Liver (tissue), 9 donors: ENCODE measurements around the gene ANKFN1. TPM values are rescaled to one million over a fixed set of nuclear protein-coding genes. Genes with fewer than 3 reads are reported as not detected.

Experiments used
- DNase-seq: peaks from one replicate; pipeline ENCODE4 v3.0.0-alpha.2; 2017; ENCODE audit warnings: low spot score
- H3K27ac ChIP-seq, 2 donors: one replicate each; pipeline ENCODE4 v1.7.0; 2013; ENCODE audit warnings: inconsistent platforms in 2 of 2, low read length in 2 of 2, control low read depth in 1 of 2, low read depth in 1 of 2, mild to moderate bottlenecking in 1 of 2
- H3K27me3 ChIP-seq, 4 donors: one replicate each; pipeline versions ENCODE4 v1.6.1 to v1.7.0; 2013; ENCODE audit warnings: low read length in 3 of 4, inconsistent platforms in 1 of 4, mild to moderate bottlenecking in 1 of 4, moderate library complexity in 1 of 4; ENCODE audit not compliant: control insufficient read depth in 4 of 4, insufficient read depth in 4 of 4
- H3K36me3 ChIP-seq, 4 donors: one replicate each; pipeline versions ENCODE4 v1.6.1 to v1.7.0; 2013; ENCODE audit warnings: low read length in 3 of 4, mild to moderate bottlenecking in 3 of 4, low read depth in 1 of 4, moderate library complexity in 1 of 4; ENCODE audit not compliant: control insufficient read depth in 4 of 4, insufficient read depth in 3 of 4
- H3K4me1 ChIP-seq, 4 donors: one replicate each; pipeline versions ENCODE4 v1.6.1 to v1.7.0; 2013; ENCODE audit warnings: low read length in 3 of 4, mild to moderate bottlenecking in 3 of 4, moderate library complexity in 1 of 4; ENCODE audit not compliant: control insufficient read depth in 4 of 4, insufficient read depth in 4 of 4
- H3K4me3 ChIP-seq, 3 donors: one replicate each; pipeline versions ENCODE4 v1.6.1 to v1.7.0; 2013; ENCODE audit warnings: low read length in 3 of 3, control low read depth in 1 of 3, low read depth in 1 of 3, mild to moderate bottlenecking in 1 of 3
- H3K9ac ChIP-seq, 2 donors: one replicate each; pipeline ENCODE4 v1.7.0; 2013; ENCODE audit warnings: low read length in 2 of 2, mild to moderate bottlenecking in 2 of 2, moderate library complexity in 2 of 2, control low read depth in 1 of 2, low read depth in 1 of 2
- H3K9me3 ChIP-seq, 4 donors: one replicate each; pipeline versions ENCODE4 v1.6.1 to v1.7.0; 2013; ENCODE audit warnings: low read length in 3 of 4; ENCODE audit not compliant: control insufficient read depth in 4 of 4
- ATF3 ChIP-seq: IDR thresholded peaks from 2 replicates; pipeline ENCODE4 v1.6.1; 2016; ENCODE audit warnings: antibody characterized with exemption
- CTCF ChIP-seq: fragments of 150-350 bp; IDR thresholded peaks from 2 replicates; pipeline ENCODE4 v1.5.1; 2017; ENCODE audit warnings: improper control_type of control experiment, low read depth, low read length; ENCODE audit not compliant: missing input control
- EGR1 ChIP-seq, 2 donors: IDR thresholded peaks; 2 replicates each; pipeline ENCODE4 v1.6.1; 2016 to 2018; ENCODE audit warnings: antibody characterized with exemption in 2 of 2, low read depth in 2 of 2
- FOXA1 ChIP-seq: IDR thresholded peaks from 2 replicates; pipeline ENCODE4 v1.6.1; 2016; ENCODE audit warnings: antibody characterized with exemption
- FOXA2 ChIP-seq: IDR thresholded peaks from 2 replicates; pipeline ENCODE4 v1.6.1; 2016; ENCODE audit warnings: antibody characterized with exemption
- GABPA ChIP-seq, 2 donors: IDR thresholded peaks in 1 of 2; conservative IDR thresholded peaks in 1 of 2; 2 replicates each; pipeline ENCODE4 v1.6.1; 2016; ENCODE audit warnings: antibody characterized with exemption in 2 of 2, mild to moderate bottlenecking in 1 of 2, moderate library complexity in 1 of 2
- HNF4A ChIP-seq, 2 donors: conservative IDR thresholded peaks; 2 replicates each; pipeline ENCODE4 v1.6.1; 2016; ENCODE audit warnings: antibody characterized with exemption in 2 of 2, mild to moderate bottlenecking in 2 of 2
- HNF4G ChIP-seq: IDR thresholded peaks from 2 replicates; pipeline ENCODE4 v1.6.1; 2016; ENCODE audit warnings: antibody characterized with exemption
- JUND ChIP-seq, 2 donors: IDR thresholded peaks; 2 replicates each; pipeline ENCODE4 v1.6.1; 2016; ENCODE audit warnings: antibody characterized with exemption in 2 of 2
- NR2F2 ChIP-seq: IDR thresholded peaks from 2 replicates; pipeline ENCODE4 v1.6.1; 2016; ENCODE audit warnings: antibody characterized with exemption
- RAD21 ChIP-seq, 2 donors: IDR thresholded peaks; 2 replicates each; pipeline ENCODE4 v1.6.1; 2016; ENCODE audit warnings: antibody characterized with exemption in 2 of 2, mild to moderate bottlenecking in 2 of 2
- REST ChIP-seq: IDR thresholded peaks from 2 replicates; pipeline ENCODE4 v1.6.1; 2016; ENCODE audit warnings: antibody characterized with exemption, mild to moderate bottlenecking
- RXRA ChIP-seq, 2 donors: IDR thresholded peaks; 2 replicates each; pipeline ENCODE4 v1.6.1; 2017 to 2018; ENCODE audit warnings: antibody characterized with exemption in 2 of 2, mild to moderate bottlenecking in 1 of 2
- SP1 ChIP-seq: IDR thresholded peaks from 2 replicates; pipeline ENCODE4 v1.6.1; 2018; ENCODE audit warnings: antibody characterized with exemption, mild to moderate bottlenecking
- TAF1 ChIP-seq: conservative IDR thresholded peaks from 2 replicates; pipeline ENCODE4 v1.6.1; 2016; ENCODE audit warnings: antibody characterized with exemption, mild to moderate bottlenecking
- YY1 ChIP-seq: IDR thresholded peaks from 2 replicates; pipeline ENCODE4 v1.6.1; 2016; ENCODE audit warnings: antibody characterized with exemption, mild to moderate bottlenecking
- ZBTB33 ChIP-seq: IDR thresholded peaks from 2 replicates; pipeline ENCODE4 v1.6.1; 2016; ENCODE audit warnings: antibody characterized with exemption
- WGBS: extraction: QIAGEN DNeasy Blood & Tissue Kit; methylation state at CpG from one replicate; pipeline ENCODE4 v1.1.7; 2013; 5-methylcytosine and 5-hydroxymethylcytosine counted together
- polyA plus RNA-seq, 2 donors: library from polyadenylated mRNA; stranded (reverse) in 1 of 2; unstranded in 1 of 2; fragments of 200-250 nt in 1 of 2; fragments of >200 nt in 1 of 2; fragmentation: Nextera tagmentation in 1 of 2; extraction: Ambion mirVana in 1 of 2; gene quantifications; one replicate each; pipeline versions ENCODE4 v1.2.1 to v1.2.3, GENCODE V29; 2013 to 2015
- total RNA-seq, 2 donors: library from RNA; depleted of rRNA; stranded (reverse); fragments of >200 nt; gene quantifications; one replicate each; pipeline ENCODE4 v1.2.3, GENCODE V29; 2014
- donor health status: healthy.
- donor health status: healthy.
- donor health status: healthy.
- donor health status: healthy.
- donor health status: healthy.

The ANKFN1 gene
- total and polyA plus RNA-seq, 4 donors: not detected

- H3K9ac ChIP-seq: no peak overlapping the region
- H3K9me3 ChIP-seq: no peaks in the 10 kb centered on the region
- 23% methylated on average over 7 of the region's 7 CpGs for WGBS
- H3K4me3 ChIP-seq: no peak overlapping the region
- H3K27ac ChIP-seq: no peak overlapping the region
- TF ChIP-seq ATF3 (no peak), FOXA2 (no peak), EGR1 (IDR thresholded peaks at IDR 0.05; ENCODE audit: low read depth in 2 of 2) (no peak), FOXA1 (no peak), ZBTB33 (no peak), HNF4A (conservative IDR thresholded peaks at IDR 0.05) (no peak), CTCF (no peak), YY1 (no peak), TAF1 (no peak), GABPA (IDR thresholded peaks at IDR 0.05 in 1 of 2, conservative IDR thresholded peaks at IDR 0.05 in 1 of 2) (no peak), JUND (IDR thresholded peaks at IDR 0.05) (no peak), RXRA (IDR thresholded peaks at IDR 0.05) (no peak), HNF4G (no peak), SP1 (no peak)
- no peak for DNase-seq
- H3K36me3 ChIP-seq: no peaks in the 10 kb centered on the region
- H3K4me1 ChIP-seq: no peaks in the 10 kb centered on the region
- no peaks in the 10 kb centered on the region for H3K27me3 ChIP-seq
Measured at GRCh38 chr17:56297184-56297583, 143.9 kb downstream of the ANKFN1 start.

- 53% methylated on average over 1 of the region's 1 CpG for WGBS
- Histone ChIP-seq H3K9me3 (no peaks in the 10 kb centered on the region), H3K36me3 (no peaks in the 10 kb centered on the region), H3K4me1 (no peaks in the 10 kb centered on the region), H3K27me3 (no peaks in the 10 kb centered on the region), H3K4me3 (no peak overlapping the region), H3K27ac (no peak overlapping the region), H3K9ac (no peak overlapping the region)
- no peak for DNase-seq
- TF ChIP-seq JUND (IDR thresholded peaks at IDR 0.05) (no peak), EGR1 (IDR thresholded peaks at IDR 0.05; ENCODE audit: low read depth in 2 of 2) (no peak), YY1 (no peak), RAD21 (IDR thresholded peaks at IDR 0.05) (no peak)
Measured at GRCh38 chr17:56298846-56299245, 145.6 kb downstream of the ANKFN1 start.

- Histone ChIP-seq H3K4me1 (no peaks in the 10 kb centered on the region), H3K9ac (no peak overlapping the region), H3K27ac (no peak overlapping the region), H3K9me3 (no peaks in the 10 kb centered on the region), H3K4me3 (no peak overlapping the region), H3K36me3 (no peaks in the 10 kb centered on the region), H3K27me3 (no peaks in the 10 kb centered on the region)
- no peak for DNase-seq
- WGBS: 72% methylated on average over 3 of the region's 3 CpGs
- TF ChIP-seq YY1: no peak
- TF ChIP-seq REST: no peak
- no peak for TF ChIP-seq SP1
- no peak for TF ChIP-seq FOXA1
- no peak for TF ChIP-seq FOXA2
- TF ChIP-seq TAF1: no peak
- no peak for TF ChIP-seq ZBTB33
- no peak for TF ChIP-seq RXRA (IDR thresholded peaks at IDR 0.05)
- no peak for TF ChIP-seq NR2F2
- no peak for TF ChIP-seq HNF4G
- no peak for TF ChIP-seq GABPA (IDR thresholded peaks at IDR 0.05 in 1 of 2, conservative IDR thresholded peaks at IDR 0.05 in 1 of 2)
- no peak for TF ChIP-seq RAD21 (IDR thresholded peaks at IDR 0.05)
- TF ChIP-seq JUND (IDR thresholded peaks at IDR 0.05): no peak
Measured at GRCh38 chr17:56300144-56300543, 146.9 kb downstream of the ANKFN1 start.
